ENCODE results near the gene NUP210L.

Gene NUP210L

GRCh38 chr1:153942766-153943549, 211.9 kb downstream of the NUP210L start:
- DNase-seq (ENCODE audit: low spot score): no peak
- in situ Hi-C loops (cut with MboI; ENCODE audit: low sequenced_read_pairs, unreplicated experiment): no loop called here
- no peak for TF ChIP-seq CTCF (IDR thresholded peaks at IDR 0.05; ENCODE audit: borderline replicate concordance, control extremely low read depth, extremely low read depth, insufficient read depth, missing control alignments)
